Stimulated activated CD4-positive, alpha-beta T cell treated with anti-CD3 and anti-CD28 coated beads, TNF-alpha, amount 100 ng/mL, for 48 hours (primary cell): ENCODE results near the gene KLK3.
"Not testable (repeated sequence)": the region's sequence is repeated elsewhere in the genome, so short reads cannot be mapped to it uniquely, and the experiment has no call there.

Source experiments
- DNase-seq, 3 donors: peaks; one replicate each; pipeline ENCODE4 v3.0.0-alpha.2; 2020; ENCODE audit warnings: low read depth in 3 of 3

KLK3 gene

GRCh38 chr19:50854636-50855410 lies at the start of gene KLK3:
TSS of gene KLK3 (plus strand) at chr19:50854915. CDS start at chr19:50854956, 41 bp downstream.
- no peak for DNase-seq

- DNase-seq = no peak
These were observed 45.9 kb upstream of the KLK3 start for GRCh38 chr19:50808856-50809255.

GRCh38 chr19:50811622-50812238 lies 43.0 kb upstream of the KLK3 start:
- not testable (repeated sequence) for DNase-seq

GRCh38 chr19:50812474-50812873 lies 42.2 kb upstream of the KLK3 start:
- DNase-seq = no peak

GRCh38 chr19:50814883-50815282 lies 39.8 kb upstream of the KLK3 start:
- DNase-seq = no peak

GRCh38 chr19:50815439-50815838 lies 39.3 kb upstream of the KLK3 start:
- DNase-seq = no peak

GRCh38 chr19:50817941-50818858 lies 36.5 kb upstream of the KLK3 start:
- peak in 1 of 3 donors; percentile 73 for DNase-seq

GRCh38 chr19:50818859-50819472 lies 35.7 kb upstream of the KLK3 start:
- no peak for DNase-seq

- no peak for DNase-seq
These were observed 35.1 kb upstream of the KLK3 start for GRCh38 chr19:50819636-50820035.

GRCh38 chr19:50820086-50820485 lies 34.6 kb upstream of the KLK3 start:
- no peak for DNase-seq

GRCh38 chr19:50820549-50821247 lies 34.0 kb upstream of the KLK3 start:
- DNase-seq = no peak

- no peak for DNase-seq
These were observed 33.5 kb upstream of the KLK3 start for GRCh38 chr19:50821248-50821612.

GRCh38 chr19:50821622-50822021 lies 33.1 kb upstream of the KLK3 start:
- no peak for DNase-seq

GRCh38 chr19:50822661-50823208 lies 32.0 kb upstream of the KLK3 start:
- no peak for DNase-seq

GRCh38 chr19:50823389-50824042 lies 31.2 kb upstream of the KLK3 start, which contains the start of gene KLK1:
TSS of gene KLK1 (minus strand) at chr19:50823787. CDS start at chr19:50823748, 39 bp downstream.
- DNase-seq = no peak

- no peak for DNase-seq
These were observed 28.0 kb upstream of the KLK3 start for GRCh38 chr19:50826492-50827240.

- no peak for DNase-seq
These were observed 27.2 kb upstream of the KLK3 start for GRCh38 chr19:50827476-50827875.

- no peak for DNase-seq
These were observed 24.9 kb upstream of the KLK3 start for GRCh38 chr19:50829801-50830200.

GRCh38 chr19:50830266-50831025 lies 24.3 kb upstream of the KLK3 start:
- DNase-seq = no peak
